D721Med (cell line): ENCODE measurements around the gene RAPGEF1.

ENCODE experiments used
- DNase-seq: peaks from one replicate; pipeline ENCODE4 v3.0.0; 2011; ENCODE audit warnings: low spot score; ENCODE audit not compliant: insufficient read length
- FAIRE-seq: peaks from 2 replicates; lab custom pipeline; 2011; peaks lifted over from hg19 to GRCh38; lab: Jason Lieb, UNC
- CTCF ChIP-seq: IDR thresholded peaks from 2 replicates; pipeline ENCODE4 v1.5.1; 2012; ENCODE audit warnings: mild to moderate bottlenecking, control low read depth; ENCODE audit not compliant: insufficient read depth; ENCODE audit errors: missing control alignments

Gene RAPGEF1

GRCh38 chr9:131728961-131729360 is 10.9 kb downstream of the RAPGEF1 start:
- no peak for DNase-seq
- FAIRE-seq: no peak
- TF ChIP-seq CTCF: no peak

DNA sequence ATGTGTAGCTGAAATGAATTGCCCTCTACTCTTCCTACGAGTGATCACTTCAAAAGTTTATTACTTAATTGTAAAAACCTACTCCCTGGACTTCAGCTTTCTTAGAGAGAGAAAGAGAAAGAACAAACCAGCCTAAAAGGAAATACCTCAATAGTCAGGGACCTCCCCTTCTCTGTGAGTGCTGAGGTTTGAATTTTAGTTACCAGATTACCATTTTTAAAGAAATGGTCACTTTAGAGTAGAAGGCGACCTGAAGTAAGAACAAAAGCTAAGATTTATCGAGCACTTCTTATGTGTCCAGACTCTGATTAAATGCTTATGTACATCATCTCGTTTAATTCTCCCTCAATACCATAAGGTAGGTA is 11.3 kb downstream of the RAPGEF1 start:
- DNase-seq (no peak), FAIRE-seq (no peak)
- TF ChIP-seq CTCF: no peak

DNA sequence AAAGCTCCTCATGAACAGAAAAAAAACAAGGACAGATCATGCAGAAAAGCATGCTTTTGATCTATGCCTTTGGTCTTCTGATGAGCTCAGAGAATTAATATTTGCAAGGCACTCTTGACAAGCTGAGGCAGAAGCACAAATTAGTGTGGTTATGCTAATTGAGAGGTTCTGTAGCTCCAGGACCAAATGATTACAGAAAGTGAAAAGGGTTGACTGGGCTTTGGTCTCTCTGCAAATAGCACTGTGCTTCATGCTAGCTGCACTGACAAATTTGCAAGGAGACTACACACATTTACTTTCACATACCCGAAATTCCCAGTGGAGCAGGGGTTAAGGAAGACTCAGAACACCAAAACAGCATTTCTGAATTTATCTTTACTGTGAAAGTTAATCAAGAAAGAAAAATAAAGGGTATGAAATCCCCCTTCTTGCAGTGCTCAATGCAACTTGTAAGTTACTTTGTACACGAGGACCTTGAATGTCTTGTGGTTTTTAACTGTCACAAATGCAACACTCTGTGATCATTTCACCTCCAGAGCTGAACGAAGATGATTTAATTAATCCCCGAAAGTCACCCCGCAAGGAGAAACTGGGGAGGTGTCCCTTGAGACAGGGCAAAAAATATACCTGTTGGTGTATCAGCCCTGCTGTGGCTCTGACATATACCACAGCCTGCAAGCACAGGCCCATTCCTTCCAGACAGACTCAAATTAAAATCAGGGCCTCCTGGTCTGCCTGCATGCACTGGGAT is 11.9 kb downstream of the RAPGEF1 start:
- no peak for FAIRE-seq
- TF ChIP-seq CTCF: no peak
- DNase-seq: no peak

- DNase-seq (no peak), FAIRE-seq (no peak)
- no peak for TF ChIP-seq CTCF
Observed at GRCh38 chr9:131727184-131727759, 12.6 kb downstream of the RAPGEF1 start.

DNA sequence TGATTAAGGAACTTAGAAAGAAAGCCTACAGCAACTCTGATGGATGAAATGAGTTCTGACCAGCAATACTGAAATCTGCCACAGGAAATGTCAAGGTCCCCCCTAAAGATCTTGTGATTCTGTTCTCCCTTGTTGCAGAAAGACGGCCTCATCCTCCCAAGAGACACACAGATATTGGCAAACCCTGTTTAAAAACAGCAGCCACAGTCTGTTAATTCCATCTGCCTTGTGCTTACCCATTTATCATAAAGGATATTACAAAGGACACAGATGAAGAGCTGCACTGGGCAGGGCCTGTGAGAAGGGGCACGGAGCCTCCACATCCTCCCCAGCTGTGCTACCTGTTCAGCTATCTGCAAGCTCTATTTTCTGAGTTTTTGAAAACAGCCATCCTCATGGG is 15.2 kb downstream of the RAPGEF1 start:
- FAIRE-seq (no peak), DNase-seq (no peak)

GRCh38 chr9:131723632-131724031 is 16.2 kb downstream of the RAPGEF1 start:
- TF ChIP-seq CTCF: no peak
- no peak for FAIRE-seq
- DNase-seq: no peak

More for the DNA sequence above, 15.2 kb downstream of the RAPGEF1 start:
- TF ChIP-seq CTCF: no peak

DNA sequence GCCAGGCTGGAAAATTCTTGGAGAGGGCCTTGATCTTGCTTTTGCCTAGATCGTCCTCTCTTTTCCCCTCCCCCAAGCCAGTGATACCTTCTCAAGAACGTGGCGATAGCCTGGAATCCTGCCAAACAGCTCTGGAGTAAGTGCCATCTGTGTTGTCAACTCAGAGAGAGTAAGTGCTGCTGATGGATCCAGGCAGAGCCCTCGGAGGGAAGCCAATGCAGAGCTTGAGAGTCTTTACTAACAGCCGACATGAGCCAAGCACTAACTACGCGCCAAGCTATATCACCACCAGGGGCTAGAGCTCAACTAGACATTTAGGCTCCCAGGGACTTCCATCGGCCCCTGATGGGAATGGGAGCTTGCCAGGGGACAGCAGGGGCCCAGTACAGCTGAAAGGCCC is 17.6 kb downstream of the RAPGEF1 start:
- no peak for DNase-seq
- TF ChIP-seq CTCF: peak; percentile 23
- no peak for FAIRE-seq
